Stimulated activated effector memory CD8-positive, alpha-beta T cell treated with anti-CD3 and anti-CD28 coated beads, Interleukin-12 subunit alpha, Interleukin-12 subunit beta, amount 100 ng/mL, for 72 hours (primary cell): ENCODE measurements around the gene FNIP2.

ENCODE experiments used
- ATAC-seq: fragments of 150-1000 bp; cut with Tn5 transposase; 2 replicates; pipeline ENCODE4 v1.10.0; 2021
- DNase-seq, 2 donors: peaks; one replicate each; pipeline ENCODE4 v3.0.0; 2021 to 2022; ENCODE audit warnings: low spot score in 2 of 2
- H3K27ac Mint-ChIP-seq: one replicate; pipeline ENCODE4 v1.8.0; 2022; ENCODE audit warnings: mild to moderate bottlenecking, mixed read lengths
- H3K36me3 Mint-ChIP-seq: one replicate; pipeline ENCODE4 v1.8.0; 2022; ENCODE audit warnings: mild to moderate bottlenecking, mixed read lengths
- H3K4me1 Mint-ChIP-seq: one replicate; pipeline ENCODE4 v1.8.0; 2022; ENCODE audit warnings: mixed read lengths
- H3K4me3 Mint-ChIP-seq: one replicate; pipeline ENCODE4 v1.8.0; 2022; ENCODE audit warnings: mild to moderate bottlenecking, mixed read lengths
- H3K9me3 Mint-ChIP-seq: one replicate; pipeline ENCODE4 v1.8.0; 2022; ENCODE audit warnings: mixed read lengths

The FNIP2 gene

DNA sequence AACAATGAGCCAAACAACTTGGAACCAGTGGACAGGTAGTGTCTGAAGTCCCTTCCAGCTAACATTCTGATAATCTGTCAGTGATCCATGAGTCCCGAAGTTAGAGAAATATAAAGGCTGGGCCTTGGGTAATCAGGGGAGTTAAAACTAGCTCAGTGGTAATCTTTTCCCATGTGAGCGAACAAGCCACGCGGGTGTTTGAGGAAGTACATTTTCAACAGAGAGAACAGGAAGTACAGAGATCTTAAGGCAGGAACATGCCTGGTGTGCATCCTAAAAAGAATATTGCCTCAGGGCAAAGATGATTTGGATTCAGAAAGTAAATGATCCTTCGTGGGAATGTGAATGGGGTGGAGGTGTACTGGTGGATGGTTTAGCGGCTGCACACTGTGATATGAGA lies 42.9 kb downstream of the FNIP2 start:
- DNase-seq (no peak), ATAC-seq (no peak)
- Mint-ChIP-seq H3K9me3 (no peaks in the 10 kb centered on the region), H3K27ac (peak overlapping the region; percentile 8), H3K4me1 (peaks cover 58% of the 10 kb centered on the region), H3K4me3 (no peak overlapping the region), H3K36me3 (no peaks in the 10 kb centered on the region)

DNA sequence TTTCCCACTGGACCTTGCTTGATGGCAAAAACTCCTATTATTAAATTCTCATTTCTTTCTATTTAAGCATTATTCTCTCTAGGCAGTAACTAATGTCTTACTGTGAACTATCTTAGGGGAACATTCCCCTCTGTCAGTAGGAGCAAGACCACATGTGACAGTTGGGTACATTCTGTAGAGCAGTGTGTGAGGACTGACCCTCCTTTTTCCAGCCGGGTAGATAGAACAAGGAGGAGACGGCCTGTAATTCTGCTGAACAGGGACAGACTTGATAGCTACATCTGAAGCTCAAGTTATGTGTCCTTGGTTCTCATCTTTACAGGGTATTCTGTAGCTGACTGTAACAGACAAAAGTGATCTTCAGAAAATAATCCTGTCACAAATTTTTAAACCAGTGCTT lies 43.3 kb downstream of the FNIP2 start:
- Mint-ChIP-seq H3K36me3 (no peaks in the 10 kb centered on the region), H3K4me3 (no peak overlapping the region), H3K4me1 (peaks cover 62% of the 10 kb centered on the region), H3K9me3 (no peaks in the 10 kb centered on the region), H3K27ac (peak overlapping the region; percentile 8)
- ATAC-seq (no peak), DNase-seq (no peak)

DNA sequence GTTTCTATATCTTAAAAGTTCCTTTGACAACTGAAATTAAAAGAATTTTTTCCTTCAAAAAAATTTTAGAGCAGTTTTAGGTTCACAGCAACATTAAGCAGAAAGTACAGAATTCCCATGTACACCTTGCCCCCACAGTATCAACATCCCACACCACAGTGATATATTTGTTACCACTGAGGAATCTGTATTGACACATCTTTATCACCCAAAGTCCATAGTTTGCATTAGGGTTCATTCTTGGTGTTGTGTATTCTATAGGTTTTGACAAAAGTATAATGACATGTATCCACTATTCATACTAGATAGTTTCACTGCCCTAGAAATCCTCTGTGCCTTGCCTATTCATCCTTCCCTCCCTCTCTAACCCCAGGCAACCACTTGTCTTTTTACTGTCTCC lies 43.7 kb downstream of the FNIP2 start:
- no peak overlapping the region for H3K4me3 Mint-ChIP-seq
- H3K9me3 Mint-ChIP-seq = no peaks in the 10 kb centered on the region
- no peaks in the 10 kb centered on the region for H3K36me3 Mint-ChIP-seq
- DNase-seq (no peak), ATAC-seq (no peak)
- peaks cover 66% of the 10 kb centered on the region for H3K4me1 Mint-ChIP-seq
- H3K27ac Mint-ChIP-seq = no peak overlapping the region

DNA sequence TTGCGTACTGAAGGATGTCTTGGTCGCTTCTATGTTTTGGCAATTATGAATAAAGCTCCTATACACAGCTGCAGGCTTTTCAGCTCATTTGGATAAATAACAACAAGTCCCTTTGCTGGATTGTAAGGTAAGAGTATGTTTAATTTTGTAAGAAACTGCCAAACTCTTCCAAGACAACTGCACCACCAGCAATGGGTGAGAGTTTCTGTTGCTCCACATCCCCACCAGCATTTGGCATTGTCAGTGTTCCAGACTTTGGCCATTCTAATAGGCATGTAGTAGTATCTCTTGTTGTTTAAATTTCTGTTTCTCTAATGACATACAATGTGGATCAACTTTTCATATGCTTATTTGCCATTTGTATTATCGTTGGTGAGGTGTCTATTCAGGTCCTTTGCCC lies 44.3 kb downstream of the FNIP2 start:
- DNase-seq = no peak
- Mint-ChIP-seq H3K9me3 (no peaks in the 10 kb centered on the region), H3K4me1 (peaks cover 72% of the 10 kb centered on the region), H3K36me3 (no peaks in the 10 kb centered on the region), H3K4me3 (no peak overlapping the region), H3K27ac (no peak overlapping the region)
- ATAC-seq = no peak

DNA sequence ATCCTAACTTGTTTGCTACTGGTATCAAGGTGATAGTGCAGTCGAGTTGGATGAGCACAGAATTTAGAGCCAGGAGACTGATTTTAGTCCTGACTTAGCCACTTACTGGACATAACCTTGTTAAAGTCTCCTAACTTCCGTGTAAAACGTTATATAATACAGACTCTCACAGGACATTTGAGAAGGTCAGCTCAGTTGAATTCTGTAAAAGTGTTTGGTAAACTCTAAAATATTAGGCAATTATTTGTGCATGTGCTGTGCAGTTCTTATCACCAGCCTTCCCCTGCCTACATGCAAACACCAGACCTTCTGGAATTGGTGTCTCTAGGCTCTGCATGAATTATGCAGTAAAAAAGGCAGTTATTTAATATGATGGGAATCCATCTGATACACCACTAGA lies 45.4 kb downstream of the FNIP2 start:
- Mint-ChIP-seq H3K9me3 (no peaks in the 10 kb centered on the region), H3K36me3 (no peaks in the 10 kb centered on the region), H3K4me1 (peaks cover 72% of the 10 kb centered on the region), H3K4me3 (no peak overlapping the region), H3K27ac (peak overlapping the region; percentile 32)
- no peak for DNase-seq
- no peak for ATAC-seq

DNA sequence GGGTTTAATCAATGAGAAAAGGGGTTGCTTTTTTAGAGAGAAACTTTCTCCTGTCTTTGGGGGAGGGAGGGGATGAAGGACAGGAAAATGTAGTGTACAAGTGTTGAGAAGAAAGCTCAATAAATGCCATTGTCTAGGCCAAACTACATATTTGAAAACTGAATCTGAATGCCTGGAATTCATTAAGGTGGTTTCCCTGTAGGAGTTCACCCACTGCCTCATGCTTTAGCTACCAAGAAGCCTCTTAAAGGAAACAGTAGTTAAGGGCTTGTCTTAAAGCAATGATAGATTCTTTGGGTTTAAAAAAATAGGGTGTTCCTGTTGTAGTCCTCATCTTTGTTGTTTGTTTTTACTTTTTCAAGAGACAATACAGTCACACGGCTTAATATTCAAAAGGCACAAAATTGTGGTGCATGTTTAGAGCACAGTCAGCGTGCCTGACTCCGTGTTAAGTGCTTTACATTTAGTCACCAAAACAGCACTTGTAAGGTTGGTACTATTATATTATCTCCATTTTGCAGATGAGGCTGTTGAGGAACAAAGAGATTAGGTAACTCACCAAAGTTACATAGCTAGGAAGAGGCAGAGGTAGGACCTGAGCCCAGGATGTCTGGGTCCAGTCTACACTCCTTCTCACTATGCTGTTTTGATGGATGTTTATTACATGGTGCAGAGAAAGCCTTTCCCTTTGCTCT lies 46.0 kb downstream of the FNIP2 start:
- H3K4me1 Mint-ChIP-seq = peaks cover 71% of the 10 kb centered on the region
- H3K9me3 Mint-ChIP-seq = no peaks in the 10 kb centered on the region
- ATAC-seq = no peak
- H3K27ac Mint-ChIP-seq = no peak overlapping the region
- no peak overlapping the region for H3K4me3 Mint-ChIP-seq
- H3K36me3 Mint-ChIP-seq = no peaks in the 10 kb centered on the region
- DNase-seq = no peak

DNA sequence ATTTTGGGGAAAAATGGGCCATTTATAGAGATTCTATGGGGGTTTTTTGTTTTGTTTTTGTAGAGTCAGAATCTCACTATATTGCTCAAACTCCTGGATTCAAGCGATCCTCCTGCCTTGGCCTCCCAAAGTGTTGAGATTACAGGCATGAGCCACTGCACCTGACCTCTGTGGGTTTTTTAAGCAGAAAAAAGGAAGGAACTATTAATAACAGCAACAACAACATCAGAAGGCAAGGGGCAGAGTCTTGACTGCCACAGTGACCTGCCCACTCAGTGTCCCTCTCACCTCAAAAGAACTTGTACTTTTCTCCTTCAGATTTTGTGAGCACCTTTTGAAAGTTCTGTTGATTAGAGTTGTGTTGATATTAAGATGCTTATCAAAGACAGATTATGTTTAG lies 48.1 kb downstream of the FNIP2 start:
- DNase-seq (no peak), ATAC-seq (no peak)
- Mint-ChIP-seq H3K36me3 (no peaks in the 10 kb centered on the region), H3K27ac (no peak overlapping the region), H3K9me3 (no peaks in the 10 kb centered on the region), H3K4me3 (no peak overlapping the region), H3K4me1 (peaks cover 68% of the 10 kb centered on the region)

DNA sequence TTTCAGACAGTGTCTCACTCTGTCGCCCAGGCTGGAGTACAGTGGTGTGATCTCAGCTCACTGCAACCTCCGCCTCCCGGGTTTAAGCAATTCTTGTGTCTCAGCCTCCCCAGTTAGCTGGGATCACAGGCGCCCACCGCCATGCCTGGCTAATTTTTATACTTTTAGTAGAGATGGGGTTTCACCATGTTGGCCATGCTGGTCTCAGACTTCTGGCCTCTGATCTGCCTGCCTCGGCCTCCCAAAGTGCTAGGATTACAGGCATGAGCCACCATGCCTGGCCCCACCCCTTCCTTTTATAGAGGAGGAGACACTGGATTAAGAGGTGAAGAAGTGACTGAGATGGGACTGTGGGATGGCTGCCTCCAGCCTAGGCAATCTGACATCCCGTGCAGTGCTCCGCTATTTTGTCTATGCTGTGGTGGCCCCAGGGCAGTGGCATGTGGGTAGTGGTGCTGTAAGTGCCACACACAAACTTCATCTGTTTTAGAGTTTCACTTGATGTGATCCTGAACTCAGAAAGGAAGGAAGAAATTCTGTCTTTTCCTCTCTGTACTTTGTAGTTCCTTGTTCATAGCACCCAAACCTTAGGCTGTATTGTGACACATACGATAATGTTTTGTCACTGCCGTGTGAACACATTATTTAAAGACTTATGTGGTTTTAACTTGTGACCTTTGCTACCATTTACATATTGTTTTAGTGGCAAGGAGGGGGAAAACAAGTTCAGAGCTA lies 48.9 kb downstream of the FNIP2 start:
- Mint-ChIP-seq H3K27ac (no peak overlapping the region), H3K36me3 (no peaks in the 10 kb centered on the region), H3K4me3 (no peak overlapping the region), H3K4me1 (peaks cover 65% of the 10 kb centered on the region), H3K9me3 (no peaks in the 10 kb centered on the region)
- ATAC-seq = peak; percentile 79
- no peak for DNase-seq

DNA sequence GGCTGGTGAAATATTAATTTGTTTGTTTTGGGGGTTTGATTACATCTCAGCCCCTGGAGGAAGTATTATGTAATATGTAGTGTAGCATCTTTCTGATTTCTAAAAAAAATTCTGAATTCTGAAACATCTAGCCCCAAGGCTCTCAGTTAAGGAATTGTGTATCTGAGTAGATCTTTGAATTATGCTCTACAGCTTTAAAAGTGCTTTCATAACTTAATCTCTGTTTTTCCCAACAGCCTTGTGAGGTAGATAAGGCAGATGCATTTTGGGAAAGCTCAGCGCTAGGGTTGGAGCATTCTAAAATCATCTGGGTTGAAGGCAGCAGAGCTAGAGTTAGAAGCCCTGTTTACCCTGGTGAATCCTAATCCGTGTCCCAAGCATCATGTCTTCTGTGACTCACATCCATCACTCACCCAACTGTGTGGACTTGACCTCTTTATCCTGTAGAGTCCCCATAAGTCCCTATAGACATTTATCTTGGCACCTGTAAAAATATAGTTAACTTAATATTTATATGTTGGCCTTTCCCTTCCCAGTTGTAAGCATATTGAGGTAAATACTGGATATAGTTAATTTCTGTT lies 49.8 kb downstream of the FNIP2 start:
- Mint-ChIP-seq H3K4me1 (peaks cover 61% of the 10 kb centered on the region), H3K27ac (no peak overlapping the region), H3K4me3 (no peak overlapping the region), H3K9me3 (no peaks in the 10 kb centered on the region), H3K36me3 (peaks cover 5% of the 10 kb centered on the region)
- ATAC-seq (no peak), DNase-seq (no peak)

DNA sequence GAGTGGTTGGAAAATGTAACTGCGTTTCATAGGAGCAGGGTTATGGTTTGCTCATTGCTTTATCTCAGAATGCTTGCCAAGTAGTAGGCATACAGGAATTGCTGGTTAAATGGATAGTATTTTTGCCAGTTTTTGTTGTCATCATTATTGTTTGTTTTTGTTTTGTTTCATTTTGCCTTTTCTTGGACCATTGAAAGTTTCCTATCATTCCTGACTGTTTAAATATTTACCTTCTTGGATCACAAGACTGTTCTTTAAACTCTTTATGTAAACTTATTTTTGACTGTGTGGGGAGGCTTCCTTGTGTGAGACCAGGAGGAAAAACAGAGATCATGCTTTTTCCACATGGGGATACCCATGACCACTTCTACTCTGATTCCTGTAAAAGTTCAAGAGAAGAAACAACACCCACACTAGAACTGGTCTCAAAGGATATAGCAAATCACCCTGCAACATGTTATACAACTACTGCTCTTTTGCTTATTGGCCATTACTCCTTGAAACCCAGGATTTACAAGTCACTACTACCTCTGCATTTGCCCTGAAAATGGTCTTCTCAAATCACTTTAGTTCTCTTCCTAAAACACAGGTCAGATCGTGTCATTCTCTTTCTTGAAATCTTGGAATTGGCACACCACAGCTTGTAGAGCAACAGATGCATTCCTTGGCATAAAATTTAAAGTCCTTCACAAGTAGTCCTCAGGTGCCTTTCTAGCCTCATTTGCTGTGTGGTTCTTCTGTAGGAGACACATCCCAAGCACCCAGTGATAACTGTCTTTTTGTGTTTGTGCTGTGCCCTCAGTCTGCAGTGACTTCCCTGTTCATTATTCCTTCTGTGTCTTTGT lies 51.3 kb downstream of the FNIP2 start:
- Mint-ChIP-seq H3K4me3 (peak overlapping the region; percentile 37), H3K27ac (peak overlapping the region; percentile 74), H3K4me1 (peaks cover 58% of the 10 kb centered on the region), H3K9me3 (no peaks in the 10 kb centered on the region), H3K36me3 (peaks cover 5% of the 10 kb centered on the region)
- ATAC-seq (no peak), DNase-seq (no peak)

DNA sequence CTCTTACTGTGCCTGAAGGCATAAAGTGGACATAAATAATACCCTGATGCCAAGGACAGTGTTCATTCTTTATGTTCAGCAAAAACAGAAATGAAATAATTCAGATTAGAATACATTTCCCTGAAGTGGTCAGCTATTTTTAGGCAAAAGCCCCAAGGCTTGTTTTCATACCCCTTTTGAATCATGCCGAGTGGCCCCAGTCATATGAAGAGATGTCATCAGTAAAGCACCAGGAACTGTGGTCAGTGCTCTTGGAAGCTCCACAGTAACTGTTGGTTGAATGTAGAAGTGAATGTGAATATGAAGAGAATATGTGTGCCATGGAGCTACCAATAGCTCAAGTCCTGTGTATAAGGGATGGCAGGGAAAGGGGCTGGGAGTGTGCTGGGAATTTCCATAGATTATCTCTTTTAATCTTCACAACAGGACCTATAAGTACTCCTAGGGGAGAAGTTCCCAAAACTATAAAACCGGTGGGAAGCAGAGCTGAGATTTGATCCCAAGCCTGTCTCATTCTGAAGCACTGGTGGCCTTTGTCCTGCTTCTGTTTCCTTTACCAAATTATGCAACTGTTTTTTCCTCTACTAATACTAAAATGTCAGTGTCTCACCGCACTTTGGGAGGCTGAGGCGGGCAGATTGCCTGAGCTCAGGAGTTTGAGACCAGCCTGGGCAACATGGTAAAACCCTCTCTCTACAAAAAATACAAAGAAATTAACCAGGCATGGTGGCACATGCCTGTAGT lies 52.6 kb downstream of the FNIP2 start:
- peaks cover 70% of the 10 kb centered on the region for H3K4me1 Mint-ChIP-seq
- peak in 1 of 2 donors; percentile 64 for DNase-seq

DNA sequence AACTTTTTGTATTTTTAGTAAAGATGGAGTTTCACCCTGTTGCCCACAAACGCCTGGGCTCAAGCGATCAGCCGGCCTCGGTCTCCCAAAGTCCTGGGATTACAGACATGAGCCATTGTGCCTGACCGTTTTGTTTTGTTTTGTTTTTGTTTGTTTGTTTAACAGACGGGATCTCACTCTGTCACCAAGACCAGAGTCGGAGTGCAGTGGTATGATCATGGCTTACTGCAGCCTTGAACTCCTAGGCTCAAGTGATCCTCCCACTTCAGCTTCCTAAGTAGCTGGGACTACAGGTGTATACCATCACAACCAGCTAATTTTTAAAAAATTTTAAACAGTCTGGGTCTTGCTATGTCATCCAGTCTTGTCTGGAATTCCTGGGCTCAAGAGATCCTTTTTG lies 53.5 kb downstream of the FNIP2 start:
- peaks cover 5% of the 10 kb centered on the region for H3K36me3 Mint-ChIP-seq
- H3K4me1 Mint-ChIP-seq = peaks cover 71% of the 10 kb centered on the region
- DNase-seq (no peak), ATAC-seq (no peak)
- no peak overlapping the region for H3K4me3 Mint-ChIP-seq
- no peaks in the 10 kb centered on the region for H3K9me3 Mint-ChIP-seq
- no peak overlapping the region for H3K27ac Mint-ChIP-seq

More for the DNA sequence above, 52.6 kb downstream of the FNIP2 start:
- ATAC-seq = peak; percentile 81
- peak overlapping the region; percentile 37 for H3K4me3 Mint-ChIP-seq
- no peaks in the 10 kb centered on the region for H3K9me3 Mint-ChIP-seq
- H3K36me3 Mint-ChIP-seq = peaks cover 5% of the 10 kb centered on the region
- H3K27ac Mint-ChIP-seq = peak overlapping the region; percentile 74

DNA sequence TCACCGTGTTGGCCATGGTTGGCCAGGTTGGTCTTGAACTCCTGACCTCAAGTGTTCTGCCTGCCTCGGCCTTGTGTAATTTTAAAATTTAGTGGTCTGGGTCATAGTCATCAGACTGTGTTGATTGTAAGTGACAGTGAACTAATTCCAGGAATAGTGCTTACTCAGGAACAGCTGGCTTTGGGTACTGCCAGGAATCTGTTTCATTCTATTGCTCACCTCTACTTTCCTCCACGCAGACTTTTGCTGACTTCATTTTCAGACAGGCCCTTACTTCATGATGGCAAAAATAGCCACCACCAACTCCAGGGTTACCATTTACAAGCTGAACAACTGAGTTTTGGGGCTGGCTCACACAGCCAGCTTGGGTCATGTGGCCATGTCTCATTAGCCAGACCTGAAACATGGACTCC lies 54.6 kb downstream of the FNIP2 start:
- Mint-ChIP-seq H3K4me1 (peaks cover 60% of the 10 kb centered on the region), H3K27ac (peak overlapping the region; percentile 85)
- peak; percentile 86 for ATAC-seq

DNA sequence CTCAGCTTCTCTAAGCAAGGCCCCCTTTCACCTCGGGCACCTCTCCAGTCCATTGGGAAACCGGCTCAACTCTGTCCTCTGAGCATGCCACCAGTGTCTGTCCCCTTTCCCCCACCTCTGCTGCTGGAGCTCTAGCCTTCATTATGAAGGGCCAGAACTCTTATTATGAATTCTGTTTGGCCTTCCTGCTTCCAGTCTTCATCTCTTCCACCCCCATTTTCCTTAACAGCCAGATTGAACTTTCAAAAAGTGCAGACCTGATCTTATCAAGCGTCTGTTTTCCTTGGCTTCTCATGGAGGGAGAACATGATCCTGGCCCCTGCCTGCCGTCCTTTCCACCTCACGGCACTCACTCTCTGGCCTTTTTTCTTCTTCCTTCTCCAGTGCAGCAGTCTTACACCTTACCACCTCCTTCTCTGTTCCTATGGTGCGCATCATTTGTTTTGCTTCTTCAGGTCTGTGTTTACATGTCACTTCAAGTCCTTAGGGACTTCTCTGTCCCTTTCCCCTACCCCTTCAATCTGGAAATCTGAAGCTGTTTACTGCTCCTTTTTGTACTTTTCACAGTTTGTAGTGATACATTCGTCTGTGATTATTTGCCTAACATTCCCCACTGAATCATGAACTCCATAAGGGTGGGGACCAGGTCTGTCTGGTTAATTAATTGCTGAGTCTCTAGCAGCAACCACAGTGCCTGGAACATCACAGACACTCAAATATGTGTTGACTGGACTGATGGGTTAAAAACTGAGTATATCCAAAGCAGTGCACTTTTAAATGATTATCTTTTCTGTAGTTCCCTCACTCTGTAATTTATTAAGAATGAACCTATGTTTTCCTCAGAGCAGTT lies 55.8 kb downstream of the FNIP2 start:
- H3K9me3 Mint-ChIP-seq = no peaks in the 10 kb centered on the region
- H3K27ac Mint-ChIP-seq = peak overlapping the region; percentile 85
- H3K36me3 Mint-ChIP-seq = peaks cover 10% of the 10 kb centered on the region
- no peak overlapping the region for H3K4me3 Mint-ChIP-seq
- H3K4me1 Mint-ChIP-seq = peaks cover 52% of the 10 kb centered on the region
- DNase-seq = no peak
- no peak for ATAC-seq

More for the DNA sequence above, 54.6 kb downstream of the FNIP2 start:
- H3K9me3 Mint-ChIP-seq = no peaks in the 10 kb centered on the region
- peak in 1 of 2 donors; percentile 71 for DNase-seq
- H3K36me3 Mint-ChIP-seq = peaks cover 5% of the 10 kb centered on the region
- no peak overlapping the region for H3K4me3 Mint-ChIP-seq
